ENCODE measurements around the gene GPR39. TPM values are rescaled to one million over a fixed set of nuclear protein-coding genes. Genes with fewer than 3 reads are reported as not detected.

GPR39 gene
- polyA plus RNA-seq, 1 donor from 2014 or later = 1.1 TPM

DNA sequence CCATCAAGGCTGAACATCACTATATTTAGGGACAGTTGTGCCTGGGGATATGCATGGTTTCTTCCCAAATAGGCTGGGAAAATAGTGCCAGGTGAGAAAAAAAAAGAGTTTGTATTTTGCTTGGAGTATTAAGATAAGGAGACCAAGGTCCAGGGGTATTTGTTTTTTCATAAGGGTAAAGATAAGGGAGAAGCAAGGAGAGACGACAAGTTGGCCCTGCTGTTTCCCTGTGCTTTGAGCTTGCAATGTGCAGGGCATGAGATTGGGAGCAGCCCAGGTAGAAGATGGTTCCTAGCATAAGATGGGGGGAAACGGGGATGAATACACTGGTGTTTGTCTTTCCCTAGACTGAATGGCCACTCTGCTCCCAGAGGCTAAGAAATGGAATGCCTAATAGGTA is 8.8 kb upstream of the GPR39 start:
- no peaks in the 10 kb centered on the region for H3K79me2 ChIP-seq (replicated peaks; ENCODE audit: insufficient read depth, low read length)
- H3F3A ChIP-seq (ENCODE audit: insufficient read depth, low read length, poor library complexity, severe bottlenecking) = no peaks in the 10 kb centered on the region
- H3K27ac ChIP-seq (ENCODE audit: low read length) = no peak overlapping the region
- TF ChIP-seq EP300 (conservative IDR thresholded peaks at IDR 0.05; ENCODE audit: poor library complexity, severe bottlenecking) = no peak
- TF ChIP-seq, protein P1, sequence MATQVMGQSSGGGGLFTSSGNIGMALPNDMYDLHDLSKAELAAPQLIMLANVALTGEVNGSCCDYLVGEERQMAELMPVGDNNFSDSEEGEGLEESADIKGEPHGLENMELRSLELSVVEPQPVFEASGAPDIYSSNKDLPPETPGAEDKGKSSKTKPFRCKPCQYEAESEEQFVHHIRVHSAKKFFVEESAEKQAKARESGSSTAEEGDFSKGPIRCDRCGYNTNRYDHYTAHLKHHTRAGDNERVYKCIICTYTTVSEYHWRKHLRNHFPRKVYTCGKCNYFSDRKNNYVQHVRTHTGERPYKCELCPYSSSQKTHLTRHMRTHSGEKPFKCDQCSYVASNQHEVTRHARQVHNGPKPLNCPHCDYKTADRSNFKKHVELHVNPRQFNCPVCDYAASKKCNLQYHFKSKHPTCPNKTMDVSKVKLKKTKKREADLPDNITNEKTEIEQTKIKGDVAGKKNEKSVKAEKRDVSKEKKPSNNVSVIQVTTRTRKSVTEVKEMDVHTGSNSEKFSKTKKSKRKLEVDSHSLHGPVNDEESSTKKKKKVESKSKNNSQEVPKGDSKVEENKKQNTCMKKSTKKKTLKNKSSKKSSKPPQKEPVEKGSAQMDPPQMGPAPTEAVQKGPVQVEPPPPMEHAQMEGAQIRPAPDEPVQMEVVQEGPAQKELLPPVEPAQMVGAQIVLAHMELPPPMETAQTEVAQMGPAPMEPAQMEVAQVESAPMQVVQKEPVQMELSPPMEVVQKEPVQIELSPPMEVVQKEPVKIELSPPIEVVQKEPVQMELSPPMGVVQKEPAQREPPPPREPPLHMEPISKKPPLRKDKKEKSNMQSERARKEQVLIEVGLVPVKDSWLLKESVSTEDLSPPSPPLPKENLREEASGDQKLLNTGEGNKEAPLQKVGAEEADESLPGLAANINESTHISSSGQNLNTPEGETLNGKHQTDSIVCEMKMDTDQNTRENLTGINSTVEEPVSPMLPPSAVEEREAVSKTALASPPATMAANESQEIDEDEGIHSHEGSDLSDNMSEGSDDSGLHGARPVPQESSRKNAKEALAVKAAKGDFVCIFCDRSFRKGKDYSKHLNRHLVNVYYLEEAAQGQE (IDR thresholded peaks at IDR 0.05; ENCODE audit: borderline replicate concordance) = no peak
- no peak for TF ChIP-seq TAF1 (IDR thresholded peaks at IDR 0.05; ENCODE audit: low read depth)
- no peak for TF ChIP-seq SMC3 (conservative IDR thresholded peaks at IDR 0.05; ENCODE audit: poor library complexity)
- no peak for TF ChIP-seq POLR2AphosphoS5 (IDR thresholded peaks at IDR 0.05)
- TF ChIP-seq RAD21 (conservative IDR thresholded peaks at IDR 0.05) = no peak
- TF ChIP-seq, protein P2, sequence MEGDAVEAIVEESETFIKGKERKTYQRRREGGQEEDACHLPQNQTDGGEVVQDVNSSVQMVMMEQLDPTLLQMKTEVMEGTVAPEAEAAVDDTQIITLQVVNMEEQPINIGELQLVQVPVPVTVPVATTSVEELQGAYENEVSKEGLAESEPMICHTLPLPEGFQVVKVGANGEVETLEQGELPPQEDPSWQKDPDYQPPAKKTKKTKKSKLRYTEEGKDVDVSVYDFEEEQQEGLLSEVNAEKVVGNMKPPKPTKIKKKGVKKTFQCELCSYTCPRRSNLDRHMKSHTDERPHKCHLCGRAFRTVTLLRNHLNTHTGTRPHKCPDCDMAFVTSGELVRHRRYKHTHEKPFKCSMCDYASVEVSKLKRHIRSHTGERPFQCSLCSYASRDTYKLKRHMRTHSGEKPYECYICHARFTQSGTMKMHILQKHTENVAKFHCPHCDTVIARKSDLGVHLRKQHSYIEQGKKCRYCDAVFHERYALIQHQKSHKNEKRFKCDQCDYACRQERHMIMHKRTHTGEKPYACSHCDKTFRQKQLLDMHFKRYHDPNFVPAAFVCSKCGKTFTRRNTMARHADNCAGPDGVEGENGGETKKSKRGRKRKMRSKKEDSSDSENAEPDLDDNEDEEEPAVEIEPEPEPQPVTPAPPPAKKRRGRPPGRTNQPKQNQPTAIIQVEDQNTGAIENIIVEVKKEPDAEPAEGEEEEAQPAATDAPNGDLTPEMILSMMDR (IDR thresholded peaks at IDR 0.05; ENCODE audit: poor library complexity, severe bottlenecking) = no peak
- no peak for TF ChIP-seq MXI1 (conservative IDR thresholded peaks at IDR 0.05; ENCODE audit: poor library complexity, severe bottlenecking)
- no peak for TF ChIP-seq EZH2 (IDR thresholded peaks at IDR 0.05; ENCODE audit: borderline replicate concordance, insufficient read depth, low read length, poor library complexity, severe bottlenecking)
- no peaks in the 10 kb centered on the region for H3K9me2 ChIP-seq (ENCODE audit: insufficient read depth, low read length)
- H3K9ac ChIP-seq (ENCODE audit: low read length) = no peak overlapping the region
- H3K4me2 ChIP-seq (ENCODE audit: low read length) = no peak overlapping the region
- H3K27me3 ChIP-seq (ENCODE audit: insufficient read depth, low read depth, low read length) = no peaks in the 10 kb centered on the region
- no peaks in the 10 kb centered on the region for H3K36me3 ChIP-seq (ENCODE audit: insufficient read depth, low read length)
- H3K4me3 ChIP-seq (ENCODE audit: low read length) = no peak overlapping the region
- H2AFZ ChIP-seq (ENCODE audit: low read depth, low read length) = no peak overlapping the region
- H3K9me3 ChIP-seq (ENCODE audit: low read length) = no peaks in the 10 kb centered on the region
- H4K20me1 ChIP-seq (ENCODE audit: insufficient read depth) = no peaks in the 10 kb centered on the region

DNA sequence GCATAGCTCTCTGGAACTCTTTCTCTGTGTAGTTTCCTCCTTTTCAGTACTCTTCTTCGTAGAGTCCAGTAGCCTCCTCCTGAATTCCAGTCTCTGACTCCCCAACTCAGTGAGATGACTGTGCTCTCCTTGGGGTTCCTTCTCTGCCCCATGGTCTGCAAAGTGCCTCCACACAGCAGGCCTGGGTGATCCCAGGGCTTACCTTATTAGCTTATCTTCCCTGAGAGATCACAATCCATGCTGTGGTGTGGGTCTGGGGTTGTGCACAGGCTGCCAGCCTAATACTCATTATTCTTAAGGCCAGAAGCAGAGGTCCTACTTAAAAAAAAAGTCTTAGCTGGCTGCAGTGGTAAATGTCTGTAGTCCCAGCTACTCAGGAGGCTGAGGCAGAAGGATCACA is 4.6 kb upstream of the GPR39 start:
- Histone ChIP-seq H3K4me2 (ENCODE audit: low read length) (no peak overlapping the region), H3K36me3 (ENCODE audit: insufficient read depth, low read length) (no peaks in the 10 kb centered on the region), H3K27ac (ENCODE audit: low read length) (no peak overlapping the region), H3K9ac (ENCODE audit: low read length) (no peak overlapping the region), H3K4me3 (ENCODE audit: low read length) (no peak overlapping the region), H3K27me3 (ENCODE audit: insufficient read depth, low read depth, low read length) (peaks cover 7% of the 10 kb centered on the region), H2AFZ (ENCODE audit: low read depth, low read length) (no peak overlapping the region), H3K9me2 (ENCODE audit: insufficient read depth, low read length) (no peaks in the 10 kb centered on the region), H3F3A (ENCODE audit: insufficient read depth, low read length, poor library complexity, severe bottlenecking) (no peaks in the 10 kb centered on the region), H3K79me2 (replicated peaks; ENCODE audit: insufficient read depth, low read length) (no peaks in the 10 kb centered on the region), H3K9me3 (ENCODE audit: low read length) (no peaks in the 10 kb centered on the region), H4K20me1 (ENCODE audit: insufficient read depth) (no peaks in the 10 kb centered on the region)
- TF ChIP-seq EZH2 (IDR thresholded peaks at IDR 0.05; ENCODE audit: borderline replicate concordance, insufficient read depth, low read length, poor library complexity, severe bottlenecking) = no peak
- TF ChIP-seq, protein P1 (IDR thresholded peaks at IDR 0.05; ENCODE audit: borderline replicate concordance) = no peak
- TF ChIP-seq, protein P2 (IDR thresholded peaks at IDR 0.05; ENCODE audit: poor library complexity, severe bottlenecking) = no peak
- no peak for TF ChIP-seq RAD21 (conservative IDR thresholded peaks at IDR 0.05)
